HG03139 (cell line): Measurements from ENCODE around the gene GLUD1.
"Not testable (repeated sequence)": the region's sequence is repeated elsewhere in the genome, so short reads cannot be mapped to it uniquely, and the experiment has no call there.

Experiments used
- ATAC-seq: cut with Tn5 transposase; IDR thresholded peaks from one replicate; pipeline ENCODE4 v1.9.1; 2021; ENCODE audit not compliant: unreplicated experiment

The GLUD1 gene

DNA sequence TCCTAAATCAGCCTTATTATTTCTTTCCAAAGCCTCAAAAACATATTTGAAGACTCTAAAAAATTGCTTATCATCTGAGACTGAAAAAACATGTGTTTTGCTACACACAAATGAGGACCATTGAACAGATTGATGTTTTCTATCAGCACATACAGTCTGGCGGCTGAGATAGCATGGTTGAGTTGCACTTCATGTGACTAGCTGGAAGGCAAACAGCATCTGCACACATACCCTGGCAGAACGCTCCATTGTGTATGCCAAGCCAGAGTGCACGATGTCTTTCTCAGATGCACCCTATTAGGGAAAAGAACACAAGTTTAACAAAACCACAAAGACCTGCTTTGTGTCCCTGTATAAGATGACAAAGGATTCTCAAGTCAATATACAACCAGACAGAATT is 41.5 kb downstream of the GLUD1 start:
- ATAC-seq, result no peak

GRCh38 chr10:87045434-87045938 is 49.2 kb downstream of the GLUD1 start:
- no peak for ATAC-seq

GRCh38 chr10:87043579-87043978 is 51.1 kb downstream of the GLUD1 start:
- not testable (repeated sequence) for ATAC-seq

DNA sequence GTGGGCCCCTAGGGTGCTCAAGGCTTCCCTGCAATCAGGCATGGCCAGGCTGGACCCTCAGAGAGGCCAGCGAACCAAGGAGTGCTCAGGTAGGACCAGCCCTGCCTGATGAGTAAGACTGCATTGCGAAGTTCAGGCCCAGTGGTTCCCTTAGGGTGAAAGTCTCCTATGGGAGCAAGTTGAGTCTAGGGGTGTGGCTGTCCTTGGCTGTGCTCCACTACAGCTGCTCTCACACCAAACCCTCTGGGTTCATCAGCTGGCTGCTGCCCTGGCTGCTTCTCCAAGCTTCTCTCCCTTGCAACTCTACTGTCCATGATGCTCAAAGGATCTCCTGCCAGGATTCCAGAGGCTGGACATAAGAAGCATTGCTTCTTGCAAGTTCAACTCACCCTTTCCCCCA is 55.9 kb downstream of the GLUD1 start:
- ATAC-seq, result no peak

DNA sequence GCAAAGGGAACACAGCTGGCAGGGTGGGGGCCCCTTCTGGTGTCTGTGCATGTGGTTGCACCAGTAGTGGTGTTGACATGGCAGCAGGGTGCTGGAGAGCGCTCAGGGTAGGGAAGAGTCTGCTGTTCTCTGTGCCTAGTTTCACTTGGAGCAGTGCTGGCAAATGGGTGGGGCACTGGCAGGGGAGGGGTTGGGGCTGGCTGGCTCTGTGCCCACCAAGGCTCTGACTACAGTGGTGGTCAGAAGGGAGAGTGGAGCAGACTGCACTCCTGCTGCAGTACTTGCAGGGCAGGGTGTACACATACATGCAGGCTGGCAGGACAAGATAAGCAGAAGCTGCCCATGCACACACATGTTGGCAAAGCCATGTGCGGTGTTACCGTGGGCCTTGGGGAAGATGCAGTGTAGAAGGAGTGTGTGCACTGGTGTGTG is 56.3 kb downstream of the GLUD1 start:
- no peak for ATAC-seq

DNA sequence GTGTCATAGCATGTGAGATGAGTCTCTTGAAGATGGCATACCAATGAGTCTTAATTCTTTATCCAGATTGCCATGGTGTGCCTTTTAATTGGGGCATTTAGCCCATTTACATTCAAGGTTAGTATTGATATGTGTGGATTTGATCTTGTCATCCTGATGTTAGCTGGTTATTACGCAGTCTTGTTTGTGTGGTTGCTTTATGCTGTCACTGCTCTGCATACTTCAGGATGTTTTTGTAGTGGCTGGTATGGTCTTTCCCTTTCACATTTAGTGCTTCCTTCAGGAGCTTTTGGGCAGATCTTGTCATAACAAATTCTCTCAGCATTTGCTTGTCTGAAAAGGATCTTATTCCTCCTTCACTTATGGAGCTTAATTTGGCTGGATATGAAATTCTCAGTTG is 58.0 kb downstream of the GLUD1 start:
- no peak for ATAC-seq

GRCh38 chr10:87030912-87031635 is 63.6 kb downstream of the GLUD1 start:
- no peak for ATAC-seq

DNA sequence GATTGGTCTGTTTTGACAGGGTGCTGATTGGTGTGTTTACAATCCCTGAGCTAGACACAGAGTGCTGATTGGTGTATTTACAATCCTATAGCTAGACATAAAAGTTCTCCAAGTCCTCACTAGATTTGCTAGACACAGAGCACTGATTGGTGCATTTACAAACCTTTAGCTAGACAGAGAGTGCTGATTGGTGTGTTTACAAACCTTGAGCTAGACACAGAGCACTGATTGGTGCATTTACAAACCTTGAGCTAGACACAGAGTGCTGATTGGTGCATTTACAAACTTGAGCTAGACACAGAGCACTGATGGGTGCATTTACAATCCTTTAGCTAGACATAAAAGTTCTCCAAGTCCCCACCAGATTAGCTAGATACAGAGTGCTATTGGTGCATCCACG is 64.2 kb downstream of the GLUD1 start:
- ATAC-seq, result not testable (repeated sequence)

- not testable (repeated sequence) for ATAC-seq
These were observed 67.7 kb downstream of the GLUD1 start for GRCh38 chr10:87026747-87027508.

DNA sequence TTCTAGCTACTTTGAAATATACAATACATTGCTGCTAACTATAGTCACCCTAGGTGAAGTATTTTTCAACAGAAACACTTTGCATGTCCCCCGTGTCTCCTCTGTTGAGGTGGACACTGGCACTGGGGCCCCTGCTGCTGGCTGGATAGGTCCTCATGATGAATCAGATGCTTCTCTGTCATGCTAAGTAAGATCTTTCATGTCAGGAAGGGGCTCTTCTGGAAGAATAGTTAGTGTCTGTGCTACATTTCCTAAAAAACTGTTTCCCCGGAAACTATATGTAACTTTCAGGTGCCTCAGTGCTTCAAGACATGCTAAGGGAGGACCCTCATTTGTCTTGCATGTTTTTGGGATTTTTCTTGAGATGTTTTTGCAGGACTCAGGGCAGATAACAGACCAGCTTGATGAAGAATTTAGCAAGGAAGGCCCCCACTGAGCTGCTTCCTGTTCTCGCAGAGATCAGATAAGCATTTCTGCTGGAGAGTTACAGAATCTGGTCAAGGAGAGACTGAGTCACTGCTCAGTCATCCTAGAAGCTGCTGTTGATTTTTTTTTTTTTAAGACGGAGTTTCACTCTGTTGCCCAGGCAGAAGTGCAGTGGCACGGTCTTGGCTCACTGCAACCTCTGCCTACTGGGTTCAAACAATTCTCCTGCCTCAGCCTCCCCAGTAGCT is 69.2 kb downstream of the GLUD1 start:
- ATAC-seq, result not testable (repeated sequence)

DNA sequence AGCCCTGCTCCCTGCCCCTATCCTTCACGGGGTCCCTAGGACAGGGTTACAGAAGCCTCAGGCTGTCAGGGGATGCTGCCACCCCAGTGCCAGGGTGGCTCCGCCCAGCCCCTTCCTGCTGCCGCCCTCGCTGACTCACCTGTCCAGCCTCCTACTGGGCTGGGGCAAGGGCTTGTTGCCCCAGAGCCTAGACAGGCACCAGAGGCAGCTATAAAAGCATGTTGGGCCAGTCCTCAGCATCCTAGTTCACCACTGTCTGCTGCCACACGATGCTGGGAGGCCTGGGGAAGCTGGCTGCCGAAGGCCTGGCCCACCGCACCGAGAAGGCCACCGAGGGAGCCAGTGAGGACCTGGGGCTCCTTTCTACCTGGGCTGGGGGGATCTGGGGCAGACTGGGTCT is 74.6 kb downstream of the GLUD1 start, which contains the start of gene FAM25A:
Gene FAM25A (plus strand): TSS at position 239 of the 400 bp plus-strand sequence. CDS start 31 bp downstream, at position 270.
- ATAC-seq, result not testable (repeated sequence)

GRCh38 chr10:87019504-87019903 is 75.1 kb downstream of the GLUD1 start:
- ATAC-seq, result not testable (repeated sequence)

GRCh38 chr10:87019066-87019465 is 75.6 kb downstream of the GLUD1 start:
- not testable (repeated sequence) for ATAC-seq

GRCh38 chr10:87018127-87018526 is 76.5 kb downstream of the GLUD1 start:
- not testable (repeated sequence) for ATAC-seq

- ATAC-seq, result not testable (repeated sequence)
These were observed 79.5 kb downstream of the GLUD1 start for GRCh38 chr10:87014986-87015716.

DNA sequence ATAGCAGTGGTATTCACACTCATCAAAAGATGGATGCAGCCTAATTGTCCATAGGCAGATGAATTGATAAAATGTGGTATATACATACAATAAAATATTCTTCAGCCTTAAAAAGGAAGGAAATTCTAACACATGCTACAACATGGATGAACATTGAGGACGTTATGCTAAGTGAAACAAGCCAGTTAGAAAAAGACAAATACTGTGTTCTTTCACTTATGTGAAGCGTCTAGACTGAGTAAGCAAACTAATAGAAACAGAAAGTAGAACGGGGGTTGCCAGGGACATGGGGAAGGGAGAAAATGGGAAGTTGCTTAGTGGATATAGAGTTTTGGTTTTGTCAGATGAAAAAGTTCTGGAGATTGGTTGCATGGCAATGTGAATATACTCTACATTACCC is 81.1 kb downstream of the GLUD1 start:
- ATAC-seq, result not testable (repeated sequence)

- ATAC-seq, result not testable (repeated sequence)
These were observed 85.4 kb downstream of the GLUD1 start for GRCh38 chr10:87009134-87009696.

DNA sequence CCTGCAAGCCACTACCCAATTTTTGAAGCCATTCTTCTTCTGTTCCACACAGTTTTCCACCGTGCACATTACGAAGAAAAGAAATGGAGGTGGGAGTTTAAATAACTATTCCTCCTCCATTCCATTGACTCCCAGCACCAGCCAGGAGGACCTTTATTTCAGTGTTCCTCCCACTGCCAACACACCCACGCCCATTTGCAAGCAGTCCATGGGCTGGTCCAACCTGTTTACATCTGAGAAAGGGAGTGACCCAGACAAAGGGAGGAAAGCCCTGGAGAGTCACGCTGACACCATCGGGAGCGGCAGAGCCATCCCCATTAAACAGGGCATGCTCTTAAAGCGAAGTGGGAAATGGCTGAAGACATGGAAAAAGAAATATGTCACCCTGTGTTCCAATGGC is 86.3 kb downstream of the GLUD1 start:
- not testable (repeated sequence) for ATAC-seq

- not testable (repeated sequence) for ATAC-seq
These were observed 87.0 kb downstream of the GLUD1 start for GRCh38 chr10:87007674-87008073.

GRCh38 chr10:87007124-87007523 is 87.5 kb downstream of the GLUD1 start:
- ATAC-seq, result not testable (repeated sequence)
